SH-SY5Y (cell line): ENCODE results near the gene ENDOV.

Experiments used
- GATA2 ChIP-seq: IDR thresholded peaks from 2 replicates; pipeline ENCODE4 v1.6.1; 2011; ENCODE audit warnings: mild to moderate bottlenecking, low read depth, low read length
- GATA3 ChIP-seq: IDR thresholded peaks from 2 replicates; pipeline ENCODE4 v1.6.1; 2011; ENCODE audit warnings: low read depth, mild to moderate bottlenecking, low read length, moderate library complexity

- TF ChIP-seq GATA2 = no peak
- no peak for TF ChIP-seq GATA3
Observed at GRCh38 chr17:80425835-80426426, 11.0 kb downstream of the ENDOV start.
